Breast epithelium (tissue), 4 donors: ENCODE measurements around the gene TMEM178B. TPM values are rescaled to one million over a fixed set of nuclear protein-coding genes. Genes with fewer than 3 reads are reported as not detected.

Experiments used
- DNase-seq, 2 donors: peaks; one replicate each; pipeline ENCODE4 v3.0.0-alpha.2; 2019; ENCODE audit warnings: low spot score in 2 of 2
- H3K27ac ChIP-seq, 2 donors: fragments of 200-600 bp; sonication (generic) in 1 of 2; one replicate each; pipeline ENCODE4 v1.5.1; 2016 to 2019; ENCODE audit warnings: mild to moderate bottlenecking in 1 of 2
- H3K27me3 ChIP-seq, 2 donors: fragments of 200-600 bp; sonication (generic) in 1 of 2; one replicate each; pipeline versions ENCODE4 v1.5.1 to v1.6.0; 2017 to 2019; ENCODE audit warnings: control low read depth in 1 of 2, mild to moderate bottlenecking in 1 of 2
- H3K36me3 ChIP-seq: fragments of 200-600 bp; one replicate; pipeline ENCODE4 v1.5.1; 2019
- H3K4me1 ChIP-seq, 2 donors: fragments of 200-600 bp; sonication (generic); one replicate each; pipeline ENCODE4 v1.5.1; 2016 to 2019; ENCODE audit warnings: control low read depth in 1 of 2
- H3K4me3 ChIP-seq, 3 donors: fragments of 200-600 bp; sonication (generic); 1 replicate in 2 of 3; 2 replicates in 1 of 3; pipeline ENCODE4 v1.5.1; 2016 to 2019; ENCODE audit warnings: mild to moderate bottlenecking in 3 of 3, moderate library complexity in 2 of 3
- H3K9me3 ChIP-seq, 2 donors: fragments of 200-600 bp; sonication (generic) in 1 of 2; one replicate each; pipeline ENCODE4 v1.5.1; 2016 to 2019; ENCODE audit warnings: control low read depth in 1 of 2
- POLR2A ChIP-seq: fragments of 450-650 bp; IDR thresholded peaks from one replicate; pipeline ENCODE4 v1.6.1; 2016; ENCODE audit warnings: antibody characterized with exemption, mild to moderate bottlenecking, moderate library complexity
- POLR2AphosphoS5 ChIP-seq, 3 donors: sonication (generic); formaldehyde crosslinking; IDR thresholded peaks; one replicate each; pipeline ENCODE4 v1.6.1; 2017; ENCODE audit warnings: antibody characterized with exemption in 3 of 3
- intact Hi-C: fragments of 100-400 bp; cut with DNase I; formaldehyde crosslinking; loops from one replicate; pipeline ENCODE4 v1.15.1; 2023; ENCODE audit warnings: low total_unique reads
- total RNA-seq, 3 donors: library from RNA; depleted of rRNA; stranded (reverse); fragments of >200 nt; gene quantifications; one replicate each; pipeline ENCODE4 v1.1.0, GENCODE V29; 2016
- TF ChIP-seq, protein P1 (sequence below), 3 donors: fragments of 450-650 bp; IDR thresholded peaks; one replicate each; pipeline ENCODE4 v1.5.1; 2016 to 2017; ENCODE audit warnings: antibody characterized with exemption in 3 of 3, mild to moderate bottlenecking in 3 of 3, moderate library complexity in 3 of 3

The TMEM178B gene
- total RNA-seq, 3 donors from 2014 or later, result 0.33 to 0.88 (median 0.64) TPM

DNA sequence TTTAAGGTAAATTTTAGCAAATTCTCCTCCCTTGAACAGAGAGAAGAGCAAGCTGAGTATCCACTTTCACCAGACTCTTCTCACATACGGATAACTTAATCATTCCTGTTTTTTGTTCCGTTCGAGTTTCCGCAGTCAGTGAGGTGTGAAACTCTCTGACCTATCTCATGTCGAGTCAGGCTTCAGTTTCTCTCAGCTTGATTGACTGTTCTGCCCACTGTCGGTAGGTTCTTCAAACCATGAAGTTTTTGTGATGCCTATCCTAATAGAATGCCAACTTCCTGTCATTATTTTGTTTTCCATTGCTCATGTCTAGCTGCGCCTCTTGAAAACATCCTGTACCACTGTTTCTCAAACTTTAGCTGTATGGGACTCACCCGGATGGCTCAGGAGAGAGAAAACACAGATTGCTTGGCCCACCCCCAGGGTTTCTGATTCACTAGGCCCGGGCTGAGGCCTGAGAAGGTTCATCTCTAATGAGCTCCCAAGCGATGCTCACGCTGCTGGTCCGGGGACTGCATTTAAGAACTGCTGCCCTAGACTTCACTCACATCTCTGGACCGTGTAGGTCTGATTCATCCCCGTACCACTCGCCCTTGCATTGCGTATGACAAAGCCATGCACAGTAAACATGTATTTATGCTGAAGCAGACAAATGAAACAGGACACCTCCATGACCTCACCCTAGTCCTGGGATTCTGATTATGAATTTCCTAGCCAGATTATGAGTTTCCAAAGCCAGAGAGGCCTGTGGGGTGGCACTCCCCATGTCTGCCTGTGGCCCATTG, 269.0 kb downstream of the TMEM178B start:
- Histone ChIP-seq H3K27ac (no peak overlapping the region), H3K36me3 (no peaks in the 10 kb centered on the region), H3K4me3 (no peak overlapping the region), H3K9me3 (no peaks in the 10 kb centered on the region), H3K27me3 (no peaks in the 10 kb centered on the region), H3K4me1 (no peaks in the 10 kb centered on the region)
- TF ChIP-seq POLR2AphosphoS5 (IDR thresholded peaks at IDR 0.05) (no peak), POLR2A (no peak)
- TF ChIP-seq, protein P1, sequence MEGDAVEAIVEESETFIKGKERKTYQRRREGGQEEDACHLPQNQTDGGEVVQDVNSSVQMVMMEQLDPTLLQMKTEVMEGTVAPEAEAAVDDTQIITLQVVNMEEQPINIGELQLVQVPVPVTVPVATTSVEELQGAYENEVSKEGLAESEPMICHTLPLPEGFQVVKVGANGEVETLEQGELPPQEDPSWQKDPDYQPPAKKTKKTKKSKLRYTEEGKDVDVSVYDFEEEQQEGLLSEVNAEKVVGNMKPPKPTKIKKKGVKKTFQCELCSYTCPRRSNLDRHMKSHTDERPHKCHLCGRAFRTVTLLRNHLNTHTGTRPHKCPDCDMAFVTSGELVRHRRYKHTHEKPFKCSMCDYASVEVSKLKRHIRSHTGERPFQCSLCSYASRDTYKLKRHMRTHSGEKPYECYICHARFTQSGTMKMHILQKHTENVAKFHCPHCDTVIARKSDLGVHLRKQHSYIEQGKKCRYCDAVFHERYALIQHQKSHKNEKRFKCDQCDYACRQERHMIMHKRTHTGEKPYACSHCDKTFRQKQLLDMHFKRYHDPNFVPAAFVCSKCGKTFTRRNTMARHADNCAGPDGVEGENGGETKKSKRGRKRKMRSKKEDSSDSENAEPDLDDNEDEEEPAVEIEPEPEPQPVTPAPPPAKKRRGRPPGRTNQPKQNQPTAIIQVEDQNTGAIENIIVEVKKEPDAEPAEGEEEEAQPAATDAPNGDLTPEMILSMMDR (IDR thresholded peaks at IDR 0.05), result no peak
- intact Hi-C loops, result no loop called here
- no peak for DNase-seq

DNA sequence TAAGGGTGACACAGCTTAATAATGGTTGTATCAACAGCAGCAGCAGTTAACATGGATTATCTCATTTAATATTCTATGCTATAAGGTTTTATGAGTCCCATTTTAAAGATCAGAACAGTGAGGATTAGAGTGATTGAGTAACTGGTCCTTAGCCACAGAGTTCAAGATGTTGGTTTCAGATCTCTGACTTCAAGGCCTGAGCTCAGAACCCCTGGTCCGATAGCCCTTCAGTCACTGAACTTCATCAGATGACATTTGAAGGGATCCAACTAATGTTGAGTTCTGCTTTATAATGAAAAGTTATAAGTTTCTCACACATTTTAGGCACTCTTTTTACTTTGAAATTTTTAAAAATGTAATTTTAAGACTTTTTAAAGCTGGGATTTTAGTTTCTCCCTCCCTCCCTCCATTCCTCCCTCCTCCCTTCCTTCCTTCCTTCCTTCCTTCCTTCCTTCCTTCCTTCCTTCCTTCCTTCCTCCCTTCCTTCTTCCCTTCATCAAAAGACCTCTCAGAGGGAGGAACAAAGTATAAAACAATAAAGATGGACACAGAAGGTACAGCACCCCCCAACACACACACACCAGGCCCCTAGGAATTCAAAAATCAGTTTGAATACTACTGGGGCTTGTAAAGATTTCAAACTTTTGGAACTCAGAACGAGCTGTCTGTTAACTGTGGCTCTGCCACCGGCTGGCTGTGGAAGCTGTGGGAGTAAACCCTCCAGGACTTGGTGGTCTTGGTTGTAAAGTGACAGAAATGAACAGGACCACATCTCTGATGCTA, 270.5 kb downstream of the TMEM178B start:
- no peaks in the 10 kb centered on the region for H3K9me3 ChIP-seq
- intact Hi-C loops, result no loop called here
- no peaks in the 10 kb centered on the region for H3K36me3 ChIP-seq
- no peak overlapping the region for H3K27ac ChIP-seq
- no peak for DNase-seq
- H3K4me1 ChIP-seq, result no peaks in the 10 kb centered on the region
- TF ChIP-seq, protein P1 (IDR thresholded peaks at IDR 0.05), result no peak
- no peak for TF ChIP-seq POLR2AphosphoS5 (IDR thresholded peaks at IDR 0.05)
- no peak for TF ChIP-seq POLR2A
- no peaks in the 10 kb centered on the region for H3K27me3 ChIP-seq
- no peak overlapping the region for H3K4me3 ChIP-seq

DNA sequence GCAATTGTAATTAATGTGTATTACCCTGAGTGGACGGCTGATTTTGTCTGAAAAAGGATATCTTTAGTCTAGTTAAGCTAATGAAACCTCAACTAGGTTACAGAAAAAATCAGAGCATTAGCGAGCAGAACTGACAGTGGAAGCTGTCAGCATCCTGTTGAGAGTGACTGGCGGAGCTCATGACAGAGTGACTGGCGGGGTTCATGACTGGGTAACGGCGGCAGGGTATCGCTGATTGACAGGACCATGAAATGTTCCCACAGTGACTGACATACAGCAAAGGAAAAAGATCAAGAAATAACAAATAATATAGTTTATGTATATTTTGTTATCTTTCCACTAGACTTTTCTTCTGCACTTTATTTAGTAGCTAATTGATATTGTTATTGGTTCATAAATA, 274.9 kb downstream of the TMEM178B start:
- TF ChIP-seq POLR2AphosphoS5 (IDR thresholded peaks at IDR 0.05) (no peak), POLR2A (no peak)
- TF ChIP-seq, protein P1 (IDR thresholded peaks at IDR 0.05), result no peak
- DNase-seq, result no peak
- Histone ChIP-seq H3K27me3 (no peaks in the 10 kb centered on the region), H3K27ac (no peak overlapping the region), H3K4me1 (no peaks in the 10 kb centered on the region), H3K9me3 (no peaks in the 10 kb centered on the region), H3K36me3 (no peaks in the 10 kb centered on the region), H3K4me3 (no peak overlapping the region)
- intact Hi-C loops, result no loop called here

DNA sequence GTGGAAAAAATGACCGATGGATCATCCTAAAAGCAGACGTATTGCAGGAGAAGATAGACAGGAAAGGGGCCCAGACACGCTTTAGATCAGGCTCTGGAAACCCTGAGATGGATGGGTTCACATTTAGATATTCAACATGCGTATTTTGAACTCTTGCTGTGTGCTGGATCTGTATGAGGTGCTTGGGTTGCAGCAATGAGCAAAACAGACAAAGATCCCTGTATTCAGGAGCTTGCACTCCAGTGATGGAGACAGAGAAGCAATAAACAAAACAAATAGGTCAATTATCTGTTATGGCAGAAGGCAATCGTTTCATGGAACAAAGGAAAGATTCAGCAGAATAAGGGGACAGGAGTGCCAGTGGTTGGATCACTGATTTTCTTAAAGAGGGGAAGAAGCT, 275.5 kb downstream of the TMEM178B start:
- no peak for TF ChIP-seq POLR2AphosphoS5 (IDR thresholded peaks at IDR 0.05)
- TF ChIP-seq, protein P1 (IDR thresholded peaks at IDR 0.05), result no peak
- TF ChIP-seq POLR2A, result no peak
- Histone ChIP-seq H3K36me3 (no peaks in the 10 kb centered on the region), H3K4me1 (no peaks in the 10 kb centered on the region), H3K27me3 (no peaks in the 10 kb centered on the region), H3K4me3 (no peak overlapping the region), H3K9me3 (no peaks in the 10 kb centered on the region), H3K27ac (no peak overlapping the region)
- DNase-seq, result no peak
- intact Hi-C loops, result no loop called here

DNA sequence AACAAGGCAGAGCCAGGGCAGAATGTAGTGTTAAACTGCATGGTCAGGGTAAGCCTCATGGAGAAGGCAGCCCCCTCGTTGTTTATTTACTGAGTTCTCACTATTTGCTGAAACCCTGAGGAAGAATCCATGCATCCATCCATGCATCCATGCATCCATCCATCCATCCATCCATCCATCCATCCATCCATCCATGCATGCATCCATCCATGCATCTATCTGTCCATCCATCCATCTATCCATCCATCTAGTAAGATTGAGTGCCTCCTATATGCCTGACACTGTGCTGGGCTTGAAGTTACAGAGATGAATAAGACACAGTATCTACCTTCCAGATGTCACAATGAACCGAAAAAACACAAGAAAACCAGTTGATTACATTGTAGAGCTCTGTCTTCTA, 275.9 kb downstream of the TMEM178B start:
- no peaks in the 10 kb centered on the region for H3K36me3 ChIP-seq
- no peaks in the 10 kb centered on the region for H3K9me3 ChIP-seq
- H3K4me1 ChIP-seq, result no peaks in the 10 kb centered on the region
- no peak for DNase-seq
- no peak for TF ChIP-seq POLR2AphosphoS5 (IDR thresholded peaks at IDR 0.05)
- TF ChIP-seq, protein P1 (IDR thresholded peaks at IDR 0.05), result no peak
- no peak for TF ChIP-seq POLR2A
- H3K4me3 ChIP-seq, result no peak overlapping the region
- H3K27me3 ChIP-seq, result no peaks in the 10 kb centered on the region
- intact Hi-C loops, result no loop called here
- no peak overlapping the region for H3K27ac ChIP-seq
